IMR-90 (cell line): ENCODE results near the gene IGLON5. TPM values are rescaled to one million over a fixed set of nuclear protein-coding genes. Genes with fewer than 3 reads are reported as not detected.

Experiments
- ATAC-seq: fragments of 200-7000 bp; cut with Tn5 transposase; 2 replicates; pipeline ENCODE4 v1.9.1; 2020; ENCODE audit warnings: low read depth, mild to moderate bottlenecking, moderate library complexity
- BruUV-seq: library from RNA; stranded (reverse); fragments of 400-500 nt; replicated peaks from 2 replicates; lab custom pipeline; 2021; lab: Mats Ljungman, UMichigan
- CTCF ChIA-PET: fragments of 300-600 bp; formaldehyde crosslinking; extraction: SDS; loops from one replicate; lab custom pipeline; 2021; ENCODE audit warnings: antibody characterized with exemption; lab: Yijun Ruan, JAX
- POLR2A ChIA-PET: fragments of 300-600 bp; sonication (Branson Sonifier 250); formaldehyde crosslinking; loops from one replicate; lab custom pipeline; 2022; ENCODE audit warnings: antibody characterized with exemption; ENCODE audit not compliant: unreplicated experiment; lab: Charles Lee
- DNase-seq: peaks from one replicate; pipeline ENCODE4 v3.0.0; 2013
- H2AFZ ChIP-seq: replicated peaks from 2 replicates; pipeline ENCODE3; 2013; ENCODE audit warnings: low read length, mild to moderate bottlenecking; ENCODE audit not compliant: poor library complexity
- H2AK5ac ChIP-seq: 2 replicates; pipeline ENCODE4 v1.6.1; 2013; ENCODE audit warnings: low read depth, low read length, inconsistent platforms
- H2AK9ac ChIP-seq: replicated peaks from 2 replicates; pipeline ENCODE3; 2013; ENCODE audit warnings: mild to moderate bottlenecking, low read depth, low read length, moderate library complexity; ENCODE audit not compliant: poor library complexity
- H2BK120ac ChIP-seq: 2 replicates; pipeline ENCODE4 v1.6.1; 2013; ENCODE audit warnings: low read depth, low read length, inconsistent platforms
- H2BK15ac ChIP-seq: 3 replicates; pipeline ENCODE4 v1.6.1; 2013; ENCODE audit warnings: low read depth, low read length, inconsistent platforms
- H2BK20ac ChIP-seq: 2 replicates; pipeline ENCODE4 v1.6.1; 2013; ENCODE audit warnings: low read depth, mild to moderate bottlenecking, inconsistent platforms, low read length, moderate library complexity
- H2BK5ac ChIP-seq: 2 replicates; pipeline ENCODE4 v1.6.1; 2013; ENCODE audit warnings: mild to moderate bottlenecking, low read depth, low read length, inconsistent platforms; ENCODE audit not compliant: poor library complexity, severe bottlenecking
- H3K14ac ChIP-seq: replicated peaks from 2 replicates; pipeline ENCODE4 v1.6.1; 2013; ENCODE audit warnings: low read depth, low read length, inconsistent platforms
- H3K18ac ChIP-seq: 2 replicates; pipeline ENCODE4 v1.6.1; 2013; ENCODE audit warnings: low read depth, low read length, control low read depth
- H3K23ac ChIP-seq: 2 replicates; pipeline ENCODE4 v1.6.1; 2013; ENCODE audit warnings: low read depth, low read length, inconsistent platforms
- H3K27ac ChIP-seq: 2 replicates; pipeline ENCODE4 v1.5.1; 2013; ENCODE audit warnings: mild to moderate bottlenecking, control low read depth, low read length; ENCODE audit not compliant: insufficient read depth
- H3K27me3 ChIP-seq: 2 replicates; pipeline ENCODE4 v1.6.1; 2013; ENCODE audit warnings: low read length; ENCODE audit not compliant: control insufficient read depth, insufficient read depth
- H3K36me3 ChIP-seq: 2 replicates; pipeline ENCODE4 v1.6.1; 2013; ENCODE audit warnings: low read length, mixed read lengths; ENCODE audit not compliant: control insufficient read depth, insufficient read depth
- H3K4ac ChIP-seq: 2 replicates; pipeline ENCODE4 v1.6.1; 2013; ENCODE audit warnings: low read depth, low read length, inconsistent platforms
- H3K4me1 ChIP-seq: 2 replicates; pipeline ENCODE4 v1.6.1; 2013; ENCODE audit warnings: low read length, mixed read lengths; ENCODE audit not compliant: control insufficient read depth, insufficient read depth
- H3K4me2 ChIP-seq: 2 replicates; pipeline ENCODE4 v1.6.1; 2013; ENCODE audit warnings: low read depth, mild to moderate bottlenecking, control low read depth, low read length, moderate library complexity
- H3K4me3 ChIP-seq: 2 replicates; pipeline ENCODE4 v1.5.1; 2013; ENCODE audit warnings: low read depth, mild to moderate bottlenecking, control low read depth, low read length, moderate library complexity; ENCODE audit not compliant: insufficient read depth
- H3K56ac ChIP-seq: 2 replicates; pipeline ENCODE4 v1.6.1; 2013; ENCODE audit warnings: low read length, inconsistent platforms; ENCODE audit not compliant: insufficient read depth; ENCODE audit errors: extremely low read depth
- H3K79me1 ChIP-seq, 2 experiments: 2 replicates each; pipeline ENCODE4 v1.6.1; 2013; ENCODE audit warnings: low read length in 2 of 2, inconsistent platforms in 1 of 2, low read depth in 1 of 2
- H3K9ac ChIP-seq: 2 replicates; pipeline ENCODE4 v1.6.1; 2013; ENCODE audit warnings: low read depth, low read length, control low read depth
- H3K9me1 ChIP-seq: 2 replicates; pipeline ENCODE4 v1.6.1; 2013; ENCODE audit warnings: low read length, inconsistent platforms; ENCODE audit not compliant: insufficient read depth
- H3K9me3 ChIP-seq: 2 replicates; pipeline ENCODE4 v1.6.1; 2013; ENCODE audit warnings: low read length; ENCODE audit not compliant: control insufficient read depth, insufficient read depth
- H4K20me1 ChIP-seq: 2 replicates; pipeline ENCODE4 v1.6.1; 2013; ENCODE audit warnings: low read length, inconsistent platforms; ENCODE audit not compliant: insufficient read depth
- H4K5ac ChIP-seq: 2 replicates; pipeline ENCODE4 v1.6.1; 2013; ENCODE audit warnings: mild to moderate bottlenecking, low read depth, low read length, control low read depth
- H4K8ac ChIP-seq, 2 experiments: 2 replicates each; pipeline ENCODE4 v1.6.1; 2013; ENCODE audit warnings: low read depth in 2 of 2, low read length in 2 of 2, control low read depth in 1 of 2, inconsistent platforms in 1 of 2
- H4K91ac ChIP-seq: 2 replicates; pipeline ENCODE4 v1.6.1; 2013; ENCODE audit warnings: low read depth, low read length, inconsistent platforms; ENCODE audit not compliant: insufficient read depth
- BHLHE40 ChIP-seq: fragments of 150-350 bp; IDR thresholded peaks from 2 replicates; pipeline ENCODE4 v1.6.1; 2016; ENCODE audit warnings: mild to moderate bottlenecking, low read depth, low read length
- CEBPB ChIP-seq: IDR thresholded peaks from 2 replicates; pipeline ENCODE4 v1.6.1; 2012; ENCODE audit warnings: low read depth, low read length, improper control_type of control experiment
- CHD1 ChIP-seq: IDR thresholded peaks from 2 replicates; pipeline ENCODE4 v1.6.1; 2012; ENCODE audit warnings: low read depth, low read length, improper control_type of control experiment
- FOS ChIP-seq: fragments of 150-350 bp; IDR thresholded peaks from 2 replicates; pipeline ENCODE4 v1.6.1; 2016; ENCODE audit warnings: low read depth, low read length
- MAFK ChIP-seq: IDR thresholded peaks from 2 replicates; pipeline ENCODE4 v1.6.1; 2012; ENCODE audit warnings: low read depth, low read length, improper control_type of control experiment
- MAZ ChIP-seq: IDR thresholded peaks from 2 replicates; pipeline ENCODE4 v1.6.1; 2012; ENCODE audit warnings: low read depth, mild to moderate bottlenecking, low read length, improper control_type of control experiment, moderate library complexity, borderline replicate concordance
- MXI1 ChIP-seq: IDR thresholded peaks from 2 replicates; pipeline ENCODE4 v1.6.1; 2012; ENCODE audit warnings: low read depth, mild to moderate bottlenecking, low read length, moderate library complexity, borderline replicate concordance
- NFE2L2 ChIP-seq: fragments of 150-350 bp; IDR thresholded peaks from 2 replicates; pipeline ENCODE4 v1.6.1; 2016; ENCODE audit warnings: low read depth, mild to moderate bottlenecking, low read length
- POLR2A ChIP-seq: IDR thresholded peaks from 2 replicates; pipeline ENCODE4 v1.6.1; 2012; ENCODE audit warnings: mild to moderate bottlenecking, low read depth, low read length
- RAD21 ChIP-seq: IDR thresholded peaks from 2 replicates; pipeline ENCODE4 v1.6.1; 2012; ENCODE audit warnings: low read length, improper control_type of control experiment
- RCOR1 ChIP-seq: IDR thresholded peaks from 2 replicates; pipeline ENCODE4 v1.6.1; 2012; ENCODE audit warnings: mild to moderate bottlenecking, low read length, improper control_type of control experiment; ENCODE audit not compliant: insufficient replicate concordance
- RFX5 ChIP-seq: IDR thresholded peaks from 2 replicates; pipeline ENCODE4 v1.8.0; 2012; ENCODE audit warnings: low read depth, mild to moderate bottlenecking, low read length, moderate library complexity
- SMC3 ChIP-seq: fragments of 150-350 bp; IDR thresholded peaks from 2 replicates; pipeline ENCODE4 v1.6.1; 2016; ENCODE audit warnings: low read depth, mild to moderate bottlenecking, antibody characterized with exemption, low read length, moderate library complexity
- WGBS, 2 experiments: methylation state at CpG; one replicate each; pipeline versions ENCODE4 v1.1.5 to v1.1.7; 2013; ENCODE audit warnings: missing lambda C conversion rate in 2 of 2; ENCODE audit not compliant: insufficient read length in 1 of 2; ENCODE audit errors: extremely low coverage in 2 of 2; 5-methylcytosine and 5-hydroxymethylcytosine counted together
- dilution Hi-C: fragments of 300-500 bp; cut with HindIII; formaldehyde crosslinking; loops from one replicate; pipeline ENCODE4 v1.14.3; 2018; ENCODE audit warnings: low sequenced_read_pairs; ENCODE audit not compliant: unreplicated experiment
- in situ Hi-C: fragments of 300-500 bp; cut with MboI; formaldehyde crosslinking; loops from 3 replicates; pipeline ENCODE4 v1.14.3; 2019; ENCODE audit warnings: low sequenced_read_pairs, inconsistent platforms, mixed read lengths
- intact Hi-C: fragments of 100-400 bp; cut with micrococcal nuclease; formaldehyde crosslinking; loops from 2 replicates; pipeline ENCODE4 v1.10.0; 2022
- polyA plus RNA-seq, 3 experiments: library from polyadenylated mRNA; depleted of rRNA; stranded (reverse); fragments of >200 nt; gene quantifications; 2 replicates each; pipeline ENCODE4 v1.2.3, GENCODE V29; 2012; ENCODE audit warnings: low replicate concordance in 1 of 3
- total RNA-seq: library from RNA; depleted of rRNA; stranded (reverse); fragments of >200 nt; gene quantifications from 2 replicates; pipeline ENCODE4 v1.2.3, GENCODE V29; 2012
- TF ChIP-seq, protein P1 (sequence below): fragments of 150-350 bp; IDR thresholded peaks from 2 replicates; pipeline ENCODE4 v1.6.1; 2016; ENCODE audit warnings: low read depth, mild to moderate bottlenecking, low read length, moderate library complexity, borderline replicate concordance
- TF ChIP-seq, protein P2 (sequence below): fragments of 150-350 bp; IDR thresholded peaks from 2 replicates; pipeline ENCODE4 v1.6.1; 2017; ENCODE audit warnings: mild to moderate bottlenecking, antibody characterized with exemption, low read length, low read depth
- TF ChIP-seq, protein P3 (sequence below): conservative IDR thresholded peaks from 2 replicates; pipeline ENCODE4 v1.5.1; 2012; ENCODE audit warnings: mild to moderate bottlenecking, low read depth, low read length, improper control_type of control experiment

Gene IGLON5
- total and polyA plus RNA-seq, 2 of the 4 experiments (the other 2 are of a cell fraction), result not detected

DNA sequence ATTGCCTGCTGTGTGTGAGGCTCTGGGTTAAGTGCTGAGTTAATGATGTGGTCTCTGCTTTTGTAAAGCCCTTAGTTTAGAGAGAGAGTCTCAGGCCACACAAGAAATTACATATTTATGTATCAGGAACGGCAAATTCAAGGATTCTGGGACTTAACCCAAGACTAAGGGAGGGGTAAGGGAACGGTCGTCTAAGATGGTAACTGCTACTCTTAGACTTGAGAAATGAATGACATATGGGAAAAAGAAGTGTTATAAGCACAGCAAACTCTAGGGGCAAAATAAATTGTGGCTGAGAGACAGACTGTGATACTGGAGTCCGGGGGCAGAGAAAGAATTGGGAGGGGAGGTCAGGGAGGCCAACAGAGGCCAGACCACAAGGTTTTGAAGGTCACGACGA lies 20.3 kb downstream of the IGLON5 start:
- 64% methylated on average over 1 of the region's 6 CpGs; no CpG with 5 or more reads in 1 of the 2 experiments for WGBS, 2 experiments

More for the DNA sequence above, 20.3 kb downstream of the IGLON5 start:
- H4K91ac ChIP-seq, result no peak overlapping the region
- no TSS peak for BruUV-seq
- ATAC-seq (no peak), DNase-seq (no peak)
- no peak overlapping the region for H2BK20ac ChIP-seq
- no peak overlapping the region for H2AK9ac ChIP-seq
- no peak overlapping the region for H3K23ac ChIP-seq
- no peak overlapping the region for H2AK5ac ChIP-seq
- intact Hi-C loops, result no loop called here
- no peak overlapping the region for H3K56ac ChIP-seq
- H2BK5ac ChIP-seq, result no peak overlapping the region
- in situ Hi-C loops, result no loop called here
- H2BK120ac ChIP-seq, result no peak overlapping the region
- no peaks in the 10 kb centered on the region for H3K79me1 ChIP-seq
- H2BK15ac ChIP-seq, result no peak overlapping the region
- no peak overlapping the region for H3K27ac ChIP-seq
- no peak overlapping the region for H3K14ac ChIP-seq
- dilution Hi-C loops, result no loop called here
- H2AFZ ChIP-seq, result no peak overlapping the region
- H3K4ac ChIP-seq, result no peak overlapping the region
- no peak overlapping the region for H3K18ac ChIP-seq
- no peak overlapping the region for H4K8ac ChIP-seq
- H3K4me3 ChIP-seq, result no peak overlapping the region
- no peaks in the 10 kb centered on the region for H3K36me3 ChIP-seq
- H3K4me2 ChIP-seq, result no peak overlapping the region
- H3K4me1 ChIP-seq, result no peaks in the 10 kb centered on the region
- H3K9me1 ChIP-seq, result no peaks in the 10 kb centered on the region
- H3K9me3 ChIP-seq, result no peaks in the 10 kb centered on the region
- TF ChIP-seq CHD1, result no peak
- no peak for TF ChIP-seq BHLHE40
- no peak for TF ChIP-seq MXI1
- no peak for TF ChIP-seq CEBPB
- TF ChIP-seq, protein P1, sequence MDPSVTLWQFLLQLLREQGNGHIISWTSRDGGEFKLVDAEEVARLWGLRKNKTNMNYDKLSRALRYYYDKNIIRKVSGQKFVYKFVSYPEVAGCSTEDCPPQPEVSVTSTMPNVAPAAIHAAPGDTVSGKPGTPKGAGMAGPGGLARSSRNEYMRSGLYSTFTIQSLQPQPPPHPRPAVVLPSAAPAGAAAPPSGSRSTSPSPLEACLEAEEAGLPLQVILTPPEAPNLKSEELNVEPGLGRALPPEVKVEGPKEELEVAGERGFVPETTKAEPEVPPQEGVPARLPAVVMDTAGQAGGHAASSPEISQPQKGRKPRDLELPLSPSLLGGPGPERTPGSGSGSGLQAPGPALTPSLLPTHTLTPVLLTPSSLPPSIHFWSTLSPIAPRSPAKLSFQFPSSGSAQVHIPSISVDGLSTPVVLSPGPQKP, result no peak
- TF ChIP-seq RAD21, result no peak
- TF ChIP-seq MAFK, result no peak
- TF ChIP-seq FOS, result no peak
- no peak for TF ChIP-seq SMC3
- TF ChIP-seq MAZ, result no peak
- TF ChIP-seq RCOR1, result no peak
- no peak for TF ChIP-seq POLR2A
- TF ChIP-seq, protein P2, sequence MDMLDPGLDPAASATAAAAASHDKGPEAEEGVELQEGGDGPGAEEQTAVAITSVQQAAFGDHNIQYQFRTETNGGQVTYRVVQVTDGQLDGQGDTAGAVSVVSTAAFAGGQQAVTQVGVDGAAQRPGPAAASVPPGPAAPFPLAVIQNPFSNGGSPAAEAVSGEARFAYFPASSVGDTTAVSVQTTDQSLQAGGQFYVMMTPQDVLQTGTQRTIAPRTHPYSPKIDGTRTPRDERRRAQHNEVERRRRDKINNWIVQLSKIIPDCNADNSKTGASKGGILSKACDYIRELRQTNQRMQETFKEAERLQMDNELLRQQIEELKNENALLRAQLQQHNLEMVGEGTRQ, result no peak
- no peak for TF ChIP-seq RFX5
- TF ChIP-seq, protein P3, sequence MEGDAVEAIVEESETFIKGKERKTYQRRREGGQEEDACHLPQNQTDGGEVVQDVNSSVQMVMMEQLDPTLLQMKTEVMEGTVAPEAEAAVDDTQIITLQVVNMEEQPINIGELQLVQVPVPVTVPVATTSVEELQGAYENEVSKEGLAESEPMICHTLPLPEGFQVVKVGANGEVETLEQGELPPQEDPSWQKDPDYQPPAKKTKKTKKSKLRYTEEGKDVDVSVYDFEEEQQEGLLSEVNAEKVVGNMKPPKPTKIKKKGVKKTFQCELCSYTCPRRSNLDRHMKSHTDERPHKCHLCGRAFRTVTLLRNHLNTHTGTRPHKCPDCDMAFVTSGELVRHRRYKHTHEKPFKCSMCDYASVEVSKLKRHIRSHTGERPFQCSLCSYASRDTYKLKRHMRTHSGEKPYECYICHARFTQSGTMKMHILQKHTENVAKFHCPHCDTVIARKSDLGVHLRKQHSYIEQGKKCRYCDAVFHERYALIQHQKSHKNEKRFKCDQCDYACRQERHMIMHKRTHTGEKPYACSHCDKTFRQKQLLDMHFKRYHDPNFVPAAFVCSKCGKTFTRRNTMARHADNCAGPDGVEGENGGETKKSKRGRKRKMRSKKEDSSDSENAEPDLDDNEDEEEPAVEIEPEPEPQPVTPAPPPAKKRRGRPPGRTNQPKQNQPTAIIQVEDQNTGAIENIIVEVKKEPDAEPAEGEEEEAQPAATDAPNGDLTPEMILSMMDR, result no peak
- no peak for TF ChIP-seq NFE2L2
- H3K27me3 ChIP-seq, result peaks cover 4% of the 10 kb centered on the region; the same call in 1 of the 2 replicates
- H4K5ac ChIP-seq, result no peak overlapping the region
- no peaks in the 10 kb centered on the region for H4K20me1 ChIP-seq
- ChIA-PET CTCF (no interaction called here), POLR2A (no interaction called here)
- H3K9ac ChIP-seq, result no peak overlapping the region
